GM19397 (cell line): ENCODE measurements around the gene DLG2.
"Not testable (repeated sequence)": the region's sequence is repeated elsewhere in the genome, so short reads cannot be mapped to it uniquely, and the experiment has no call there.

Experiments
- ATAC-seq: cut with Tn5 transposase; IDR thresholded peaks from one replicate; pipeline ENCODE4 v1.9.1; 2021; ENCODE audit warnings: mild to moderate bottlenecking, moderate library complexity; ENCODE audit not compliant: unreplicated experiment

The DLG2 gene

GRCh38 chr11:84806354-84806753, 820.8 kb downstream of the DLG2 start:
- ATAC-seq = no peak

- no peak for ATAC-seq
Observed at GRCh38 chr11:84804041-84804440, 823.1 kb downstream of the DLG2 start.

GRCh38 chr11:84800755-84801346, 826.3 kb downstream of the DLG2 start:
- no peak for ATAC-seq

- ATAC-seq = no peak
Observed at GRCh38 chr11:84799112-84799511, 828.0 kb downstream of the DLG2 start.

GRCh38 chr11:84795698-84796097, 831.4 kb downstream of the DLG2 start:
- ATAC-seq = no peak

- ATAC-seq = no peak
Observed at GRCh38 chr11:84794663-84795443, 832.3 kb downstream of the DLG2 start.

GRCh38 chr11:84793318-84793717, 833.8 kb downstream of the DLG2 start:
- no peak for ATAC-seq

GRCh38 chr11:84790849-84791427, 836.2 kb downstream of the DLG2 start:
- ATAC-seq = no peak

GRCh38 chr11:84788220-84788619, 838.9 kb downstream of the DLG2 start:
- no peak for ATAC-seq

- ATAC-seq = not testable (repeated sequence)
Observed at GRCh38 chr11:84784158-84784557, 843.0 kb downstream of the DLG2 start.

- no peak for ATAC-seq
Observed at GRCh38 chr11:84780689-84781293, 846.4 kb downstream of the DLG2 start.

- no peak for ATAC-seq
Observed at GRCh38 chr11:84775503-84775902, 851.6 kb downstream of the DLG2 start.

- no peak for ATAC-seq
Observed at GRCh38 chr11:84763931-84764330, 863.2 kb downstream of the DLG2 start.

- ATAC-seq = no peak
Observed at GRCh38 chr11:84757711-84758110, 869.4 kb downstream of the DLG2 start.

GRCh38 chr11:84751371-84751770, 875.8 kb downstream of the DLG2 start:
- ATAC-seq = no peak

GRCh38 chr11:84747871-84748270, 879.3 kb downstream of the DLG2 start:
- no peak for ATAC-seq

- ATAC-seq = no peak
Observed at GRCh38 chr11:84740050-84740449, 887.1 kb downstream of the DLG2 start.

- no peak for ATAC-seq
Observed at GRCh38 chr11:84724256-84724655, 902.9 kb downstream of the DLG2 start.

- no peak for ATAC-seq
Observed at GRCh38 chr11:84722583-84723108, 904.5 kb downstream of the DLG2 start.

- ATAC-seq = no peak
Observed at GRCh38 chr11:84721561-84721961, 905.6 kb downstream of the DLG2 start.

GRCh38 chr11:84720706-84721402, 906.3 kb downstream of the DLG2 start:
- ATAC-seq = no peak
